ENCODE data around the gene MAPK1.
"Not testable (repeated sequence)": the region's sequence is repeated elsewhere in the genome, so short reads cannot be mapped to it uniquely, and the experiment has no call there.

Gene MAPK1

DNA sequence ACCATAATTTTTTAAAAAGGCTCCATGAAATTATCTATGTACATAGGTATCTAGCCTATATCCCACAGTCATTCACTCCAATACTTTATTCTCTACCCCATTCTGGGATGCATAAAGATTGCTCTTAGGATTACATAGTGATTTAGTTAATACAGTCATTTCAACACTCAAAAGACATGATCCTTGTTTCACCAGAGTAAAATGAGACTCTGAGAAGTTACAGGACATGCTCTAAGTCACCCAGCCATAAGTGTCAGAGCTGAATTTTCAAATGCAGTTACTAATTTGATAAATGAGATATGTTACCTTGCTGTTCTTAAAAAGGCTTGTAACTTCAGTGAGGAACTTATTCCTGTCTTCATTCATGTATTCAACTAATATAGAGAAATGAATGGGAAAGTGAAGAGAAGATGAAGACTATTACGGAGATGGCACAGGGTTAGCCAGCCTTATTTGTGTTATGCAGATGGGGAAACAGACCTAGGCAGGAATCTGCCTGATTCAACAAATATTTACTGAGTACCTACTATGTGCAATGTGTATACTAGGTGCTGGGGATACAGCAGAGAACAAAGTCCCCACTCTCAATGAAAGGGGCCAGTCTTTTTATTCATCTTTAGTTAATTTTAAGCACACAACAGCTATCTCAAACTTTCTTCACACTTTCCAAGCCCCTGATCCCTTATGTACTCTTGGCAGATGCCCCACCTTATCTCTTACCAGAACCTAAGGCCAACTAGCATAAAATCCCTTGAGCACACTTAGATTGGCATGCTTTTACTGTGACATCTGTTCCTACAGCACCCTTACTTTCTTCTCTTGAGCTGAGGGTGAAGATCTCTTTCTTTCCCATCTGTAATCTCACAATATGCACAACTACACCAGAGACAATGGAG lies 21.6 kb downstream of the MAPK1 start:
- no peak for DNase-seq

GRCh38 chr22:21842946-21843345 lies 24.5 kb downstream of the MAPK1 start:
- no peak for DNase-seq

- DNase-seq: no peak
Observed at GRCh38 chr22:21841422-21841821, 26.0 kb downstream of the MAPK1 start.

DNA sequence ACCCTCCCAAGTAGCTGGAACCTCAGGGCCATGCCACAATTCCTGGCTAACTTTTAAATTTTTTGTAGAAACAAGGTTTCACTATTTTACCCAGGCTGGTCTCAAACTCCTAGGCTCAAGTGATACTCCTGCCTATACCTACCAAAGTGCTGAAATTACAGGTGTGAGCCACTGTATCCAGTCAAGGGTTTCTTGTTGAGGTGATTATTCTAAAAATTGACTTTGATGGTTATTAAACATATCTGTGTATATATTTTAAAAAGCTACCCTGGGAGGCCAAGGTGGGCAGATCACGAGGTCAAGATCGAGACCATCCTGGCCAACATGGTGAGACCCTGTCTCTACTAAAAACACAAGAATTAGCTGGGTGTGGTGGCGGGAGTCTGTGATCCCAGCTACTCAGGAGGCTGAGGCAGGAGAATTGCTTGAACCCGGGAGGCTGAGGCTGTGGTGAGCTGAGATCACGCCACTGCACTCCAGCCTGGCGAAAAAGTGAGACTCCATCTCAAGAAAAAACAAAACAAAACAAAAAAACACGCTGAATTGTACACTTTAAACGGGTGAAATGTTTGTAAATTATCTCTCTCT lies 27.1 kb downstream of the MAPK1 start:
- no peak for DNase-seq

- no peak for DNase-seq
Observed at GRCh38 chr22:21839765-21840140, 27.7 kb downstream of the MAPK1 start.

GRCh38 chr22:21839104-21839764 lies 28.2 kb downstream of the MAPK1 start:
- DNase-seq: not testable (repeated sequence)

GRCh38 chr22:21837248-21837979 lies 30.0 kb downstream of the MAPK1 start:
- no peak for DNase-seq

GRCh38 chr22:21836486-21836885 lies 31.0 kb downstream of the MAPK1 start:
- DNase-seq: not testable (repeated sequence)

GRCh38 chr22:21835378-21835777 lies 32.1 kb downstream of the MAPK1 start:
- no peak for DNase-seq

DNA sequence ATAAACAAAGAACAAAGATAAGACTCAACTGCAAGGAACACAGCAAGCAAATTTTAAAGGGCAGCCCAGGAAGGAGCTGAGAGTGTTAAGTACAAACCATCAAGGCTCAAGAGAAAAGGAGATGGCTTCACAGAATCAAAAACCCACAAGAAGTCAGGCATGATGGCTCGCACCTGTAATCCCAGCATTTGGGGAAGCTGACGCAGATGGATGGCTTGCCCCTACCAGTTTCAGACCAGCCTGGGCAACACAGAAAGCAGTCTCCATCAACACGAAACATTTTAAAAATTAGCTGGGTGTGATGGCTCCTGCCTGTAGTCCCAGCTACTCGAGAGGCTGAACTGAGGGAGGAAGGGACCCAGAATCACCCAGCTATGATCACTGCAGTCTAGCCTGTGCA lies 32.6 kb downstream of the MAPK1 start:
- peak in 1 of 2 donors; percentile 45 for DNase-seq

DNA sequence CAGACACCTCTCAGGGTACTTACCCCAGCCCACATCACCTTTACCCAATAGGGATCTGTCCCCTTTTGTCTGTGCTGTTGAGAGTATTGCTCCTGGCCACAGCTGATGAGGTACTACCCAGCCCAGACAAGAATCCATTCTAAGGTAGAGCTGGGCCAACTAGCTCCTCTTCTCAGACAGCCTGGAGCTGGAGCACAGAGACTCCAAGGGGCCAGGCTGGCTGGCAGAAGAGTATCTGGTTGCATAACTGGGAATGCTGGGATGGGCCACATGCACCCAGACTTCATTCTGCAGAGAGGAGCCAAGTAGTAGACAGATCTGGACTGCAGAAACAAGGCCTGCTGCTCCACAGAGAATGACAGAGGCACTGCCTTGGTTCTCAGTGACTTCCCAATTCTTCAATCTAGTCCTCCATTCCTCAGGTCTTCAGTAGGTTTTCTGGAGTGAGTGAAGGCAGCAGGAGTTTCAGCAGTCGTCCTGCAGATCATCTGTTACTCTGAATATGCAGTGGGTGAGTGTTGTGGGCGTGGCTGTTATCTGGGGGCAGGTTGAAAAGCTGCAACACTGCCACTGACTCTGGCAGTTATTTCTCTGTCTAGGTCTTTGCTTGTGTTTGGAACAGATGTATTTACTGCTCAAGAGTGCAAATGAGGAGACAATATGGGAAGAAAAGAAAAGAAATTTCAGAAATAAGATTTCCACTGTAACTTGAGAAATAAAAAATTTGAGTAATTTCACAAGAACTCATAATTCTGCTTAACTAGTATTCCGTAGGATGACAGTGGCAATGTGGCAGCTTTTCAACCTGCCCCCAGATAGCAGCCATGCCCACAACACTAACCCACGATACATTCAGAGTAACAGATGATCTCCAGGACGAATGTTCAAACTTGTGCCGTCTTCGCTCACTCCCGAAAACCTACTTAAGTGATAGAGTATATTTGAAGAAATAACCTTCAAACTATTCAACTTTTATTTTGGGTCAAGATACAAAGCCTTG lies 34.9 kb downstream of the MAPK1 start:
- DNase-seq: peak in 1 of 2 donors; percentile 19

- no peak for DNase-seq
Observed at GRCh38 chr22:21829523-21829922, 37.9 kb downstream of the MAPK1 start.

DNA sequence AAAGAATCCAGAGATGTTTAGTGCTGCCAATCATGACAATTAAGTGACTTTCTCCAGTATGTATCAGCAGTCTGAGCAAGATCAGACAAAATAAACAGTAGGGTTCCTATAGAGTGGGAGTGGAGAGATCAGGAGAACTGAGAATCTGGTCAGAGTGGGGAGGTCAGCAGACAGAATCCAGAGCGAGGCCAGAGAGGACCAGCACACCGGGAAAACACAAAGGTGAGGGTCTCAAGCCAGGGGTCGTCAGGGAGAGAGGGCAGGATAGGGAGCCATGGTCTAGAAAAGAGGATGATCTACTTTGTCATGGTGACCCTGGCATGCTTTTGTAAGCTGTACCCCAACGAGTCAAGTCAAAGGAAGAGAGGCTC lies 39.2 kb downstream of the MAPK1 start:
- DNase-seq: no peak

- DNase-seq: no peak
Observed at GRCh38 chr22:21827628-21828267, 39.7 kb downstream of the MAPK1 start.

DNA sequence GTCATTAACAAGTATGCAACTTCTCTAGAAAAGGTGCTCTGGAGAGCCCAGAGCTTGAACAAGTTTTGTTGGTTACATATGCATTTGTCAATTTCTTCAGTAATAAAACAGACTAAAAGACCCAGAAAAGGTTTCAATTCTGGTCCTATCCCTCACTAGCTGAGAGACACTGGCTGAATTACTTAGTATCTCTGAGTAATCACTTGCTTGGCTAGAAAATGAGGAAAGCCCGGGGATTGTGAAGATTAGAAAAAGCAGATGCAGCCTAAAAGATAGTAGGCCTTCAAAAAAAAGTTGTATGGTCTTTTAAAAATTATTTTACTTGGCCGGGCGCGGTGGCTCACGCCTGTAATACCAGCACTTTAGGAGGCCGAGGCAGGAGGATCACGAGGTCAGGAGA lies 41.2 kb downstream of the MAPK1 start:
- no peak for DNase-seq

GRCh38 chr22:21824962-21825361 lies 42.5 kb downstream of the MAPK1 start:
- DNase-seq: not testable (repeated sequence)

- no peak for DNase-seq
Observed at GRCh38 chr22:21824445-21824912, 43.0 kb downstream of the MAPK1 start.

DNA sequence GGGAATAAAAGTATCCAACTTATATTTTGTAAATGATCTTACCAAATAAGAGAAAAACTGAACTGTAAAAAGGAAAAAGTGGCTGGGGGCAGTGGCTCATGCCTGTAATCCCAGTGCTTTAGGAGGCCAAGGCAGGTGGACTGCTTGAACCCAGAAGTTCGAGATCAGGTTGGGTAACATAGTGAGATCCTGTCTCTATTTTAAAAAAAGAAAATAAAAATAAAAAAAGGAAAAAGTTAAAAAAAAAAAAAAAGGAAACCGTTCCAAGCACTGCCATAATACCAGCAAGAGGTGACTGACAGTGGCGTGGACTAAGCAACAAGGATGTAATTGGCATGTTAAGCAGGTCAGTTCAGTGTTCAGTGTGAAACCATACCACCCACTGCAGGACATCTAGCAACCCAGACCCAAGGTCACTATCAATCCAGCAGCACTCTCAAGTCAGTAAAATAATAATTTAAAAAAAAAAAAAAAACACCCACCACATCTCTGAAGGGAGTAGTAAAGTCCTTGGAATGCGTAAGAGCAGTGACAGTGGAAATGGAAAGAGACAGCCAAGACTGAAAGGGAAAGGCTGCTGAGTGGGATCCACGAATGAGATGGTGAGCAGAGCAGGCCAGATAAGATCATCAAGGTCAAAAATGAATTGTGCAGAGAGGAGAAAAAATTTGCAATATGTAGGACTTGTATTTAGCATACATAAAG lies 43.6 kb downstream of the MAPK1 start:
- no peak for DNase-seq

DNA sequence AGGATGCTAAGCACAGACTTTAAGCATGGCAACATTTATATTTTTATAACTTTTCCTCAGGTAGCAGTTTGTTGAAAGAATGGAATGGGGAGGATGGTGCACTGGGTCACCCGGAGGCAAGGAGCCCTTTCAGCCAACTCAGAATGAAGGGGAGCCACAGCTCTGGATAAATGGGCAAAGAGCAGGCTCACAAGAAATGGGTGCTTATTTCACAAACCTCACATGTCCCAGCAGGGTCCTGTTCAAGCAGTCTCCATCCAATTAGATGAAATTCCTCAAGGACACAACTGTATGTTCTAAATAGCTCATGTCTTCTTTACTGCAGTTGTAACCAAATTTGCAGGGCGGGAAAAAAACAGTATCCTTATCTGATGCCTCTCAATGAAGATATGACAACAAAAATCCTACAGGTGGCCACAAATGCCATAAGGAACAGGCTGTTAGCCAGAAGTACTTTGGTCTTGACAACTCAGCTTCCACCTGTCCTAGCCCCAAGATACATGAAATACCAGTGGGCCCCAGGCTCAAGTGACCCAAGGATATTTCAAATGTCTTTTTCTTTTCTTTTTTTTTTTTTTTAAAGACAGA lies 48.2 kb downstream of the MAPK1 start:
- no peak for DNase-seq

- no peak for DNase-seq
Observed at GRCh38 chr22:21818487-21819182, 48.8 kb downstream of the MAPK1 start.
